IPS-20b (cell line): ENCODE results near the gene PHACTR3.
A peak's percentile ranks its signal among the peaks of the same experiment; 100 is the strongest.

Experiments
- H3K27ac ChIP-seq: one replicate; pipeline ENCODE4 v1.5.1; 2013; ENCODE audit warnings: low read length
- H3K27me3 ChIP-seq: 2 replicates; pipeline ENCODE4 v1.6.1; 2013; ENCODE audit warnings: mild to moderate bottlenecking, low read length, inconsistent platforms; ENCODE audit not compliant: insufficient read depth
- H3K36me3 ChIP-seq: 2 replicates; pipeline ENCODE4 v1.6.1; 2013; ENCODE audit warnings: low read depth, mild to moderate bottlenecking, inconsistent platforms, low read length, moderate library complexity; ENCODE audit not compliant: insufficient read depth
- H3K4me1 ChIP-seq: 2 replicates; pipeline ENCODE4 v1.6.1; 2013; ENCODE audit warnings: mild to moderate bottlenecking, control low read depth, inconsistent platforms, low read length, moderate library complexity; ENCODE audit not compliant: insufficient read depth
- H3K4me3 ChIP-seq: 2 replicates; pipeline ENCODE4 v1.5.1; 2013; ENCODE audit warnings: mild to moderate bottlenecking, low read length, inconsistent platforms
- H3K9ac ChIP-seq: 2 replicates; pipeline ENCODE4 v1.6.1; 2013; ENCODE audit warnings: low read depth, mild to moderate bottlenecking, inconsistent platforms, low read length, moderate library complexity
- H3K9me3 ChIP-seq: 2 replicates; pipeline ENCODE4 v1.6.1; 2013; ENCODE audit warnings: mild to moderate bottlenecking, low read depth, low read length, inconsistent platforms; ENCODE audit not compliant: insufficient read depth

The PHACTR3 gene

GRCh38 chr20:59600472-59600871, 3.9 kb upstream of the PHACTR3 start:
- no peak overlapping the region for H3K9ac ChIP-seq
- no peaks in the 10 kb centered on the region for H3K36me3 ChIP-seq
- peaks cover 97% of the 10 kb centered on the region for H3K27me3 ChIP-seq
- H3K4me1 ChIP-seq = no peaks in the 10 kb centered on the region
- H3K27ac ChIP-seq = no peak overlapping the region
- H3K4me3 ChIP-seq = no peak overlapping the region
- no peaks in the 10 kb centered on the region for H3K9me3 ChIP-seq

GRCh38 chr20:59602546-59603080, 1.7 kb upstream of the PHACTR3 start:
- no peak overlapping the region for H3K27ac ChIP-seq
- H3K27me3 ChIP-seq = peaks cover 98% of the 10 kb centered on the region
- H3K9me3 ChIP-seq = no peaks in the 10 kb centered on the region
- no peaks in the 10 kb centered on the region for H3K36me3 ChIP-seq
- no peak overlapping the region for H3K9ac ChIP-seq
- no peak overlapping the region for H3K4me3 ChIP-seq
- H3K4me1 ChIP-seq = no peaks in the 10 kb centered on the region

- Histone ChIP-seq H3K36me3 (no peaks in the 10 kb centered on the region), H3K4me3 (no peak overlapping the region), H3K27ac (no peak overlapping the region), H3K9me3 (no peaks in the 10 kb centered on the region), H3K27me3 (peaks cover 98% of the 10 kb centered on the region), H3K9ac (no peak overlapping the region), H3K4me1 (no peaks in the 10 kb centered on the region)
Measured at GRCh38 chr20:59603176-59603575, 1.2 kb upstream of the PHACTR3 start.

- no peak overlapping the region for H3K27ac ChIP-seq
- no peaks in the 10 kb centered on the region for H3K36me3 ChIP-seq
- no peaks in the 10 kb centered on the region for H3K9me3 ChIP-seq
- H3K9ac ChIP-seq = no peak overlapping the region
- H3K4me1 ChIP-seq = no peaks in the 10 kb centered on the region
- peak overlapping the region; percentile 49; the same call in 1 of the 2 replicates for H3K4me3 ChIP-seq
- H3K27me3 ChIP-seq = peaks cover 92% of the 10 kb centered on the region
Measured at GRCh38 chr20:59604741-59605600, 631 bp downstream of the PHACTR3 start.

- no peaks in the 10 kb centered on the region for H3K36me3 ChIP-seq
- H3K4me3 ChIP-seq = peak overlapping the region; percentile 49; the same call in 1 of the 2 replicates
- no peak overlapping the region for H3K27ac ChIP-seq
- no peaks in the 10 kb centered on the region for H3K4me1 ChIP-seq
- peaks cover 84% of the 10 kb centered on the region for H3K27me3 ChIP-seq
- no peak overlapping the region for H3K9ac ChIP-seq
- no peaks in the 10 kb centered on the region for H3K9me3 ChIP-seq
Measured at GRCh38 chr20:59605601-59606364, 1.4 kb downstream of the PHACTR3 start.

- Histone ChIP-seq H3K9me3 (no peaks in the 10 kb centered on the region), H3K36me3 (no peaks in the 10 kb centered on the region), H3K4me3 (no peak overlapping the region), H3K9ac (no peak overlapping the region), H3K27ac (no peak overlapping the region), H3K4me1 (no peaks in the 10 kb centered on the region), H3K27me3 (peaks cover 76% of the 10 kb centered on the region)
Measured at GRCh38 chr20:59606566-59606965, 2.2 kb downstream of the PHACTR3 start.

- no peak overlapping the region for H3K9ac ChIP-seq
- H3K36me3 ChIP-seq = no peaks in the 10 kb centered on the region
- H3K27ac ChIP-seq = no peak overlapping the region
- H3K27me3 ChIP-seq = peaks cover 63% of the 10 kb centered on the region
- no peaks in the 10 kb centered on the region for H3K9me3 ChIP-seq
- no peak overlapping the region for H3K4me3 ChIP-seq
- H3K4me1 ChIP-seq = no peaks in the 10 kb centered on the region
Measured at GRCh38 chr20:59608396-59608795, 4.1 kb downstream of the PHACTR3 start.

GRCh38 chr20:59608871-59609270, 4.5 kb downstream of the PHACTR3 start:
- Histone ChIP-seq H3K27ac (no peak overlapping the region), H3K36me3 (no peaks in the 10 kb centered on the region), H3K4me1 (no peaks in the 10 kb centered on the region), H3K9ac (no peak overlapping the region), H3K27me3 (peaks cover 63% of the 10 kb centered on the region), H3K4me3 (no peak overlapping the region), H3K9me3 (no peaks in the 10 kb centered on the region)

GRCh38 chr20:59611286-59611685, 6.9 kb downstream of the PHACTR3 start:
- peaks cover 58% of the 10 kb centered on the region for H3K27me3 ChIP-seq
- H3K9ac ChIP-seq = no peak overlapping the region
- H3K27ac ChIP-seq = no peak overlapping the region
- no peak overlapping the region for H3K4me3 ChIP-seq
- no peaks in the 10 kb centered on the region for H3K4me1 ChIP-seq
- H3K36me3 ChIP-seq = no peaks in the 10 kb centered on the region
- H3K9me3 ChIP-seq = no peaks in the 10 kb centered on the region

- H3K4me3 ChIP-seq = no peak overlapping the region
- no peaks in the 10 kb centered on the region for H3K9me3 ChIP-seq
- no peak overlapping the region for H3K9ac ChIP-seq
- H3K27ac ChIP-seq = no peak overlapping the region
- no peaks in the 10 kb centered on the region for H3K36me3 ChIP-seq
- peaks cover 46% of the 10 kb centered on the region for H3K27me3 ChIP-seq
- H3K4me1 ChIP-seq = no peaks in the 10 kb centered on the region
Measured at GRCh38 chr20:59613861-59614260, 9.5 kb downstream of the PHACTR3 start.

- H3K9ac ChIP-seq = no peak overlapping the region
- H3K27me3 ChIP-seq = peaks cover 43% of the 10 kb centered on the region
- no peak overlapping the region for H3K4me3 ChIP-seq
- no peaks in the 10 kb centered on the region for H3K36me3 ChIP-seq
- no peak overlapping the region for H3K27ac ChIP-seq
- H3K9me3 ChIP-seq = no peaks in the 10 kb centered on the region
- no peaks in the 10 kb centered on the region for H3K4me1 ChIP-seq
Measured at GRCh38 chr20:59614714-59615113, 10.4 kb downstream of the PHACTR3 start.
